Measurements from ENCODE around the gene OR1J1. TPM values are rescaled to one million over a fixed set of nuclear protein-coding genes. Genes with fewer than 3 reads are reported as not detected.

Gene OR1J1
- total RNA-seq, 1 experiment from 2014 or later: not detected

DNA sequence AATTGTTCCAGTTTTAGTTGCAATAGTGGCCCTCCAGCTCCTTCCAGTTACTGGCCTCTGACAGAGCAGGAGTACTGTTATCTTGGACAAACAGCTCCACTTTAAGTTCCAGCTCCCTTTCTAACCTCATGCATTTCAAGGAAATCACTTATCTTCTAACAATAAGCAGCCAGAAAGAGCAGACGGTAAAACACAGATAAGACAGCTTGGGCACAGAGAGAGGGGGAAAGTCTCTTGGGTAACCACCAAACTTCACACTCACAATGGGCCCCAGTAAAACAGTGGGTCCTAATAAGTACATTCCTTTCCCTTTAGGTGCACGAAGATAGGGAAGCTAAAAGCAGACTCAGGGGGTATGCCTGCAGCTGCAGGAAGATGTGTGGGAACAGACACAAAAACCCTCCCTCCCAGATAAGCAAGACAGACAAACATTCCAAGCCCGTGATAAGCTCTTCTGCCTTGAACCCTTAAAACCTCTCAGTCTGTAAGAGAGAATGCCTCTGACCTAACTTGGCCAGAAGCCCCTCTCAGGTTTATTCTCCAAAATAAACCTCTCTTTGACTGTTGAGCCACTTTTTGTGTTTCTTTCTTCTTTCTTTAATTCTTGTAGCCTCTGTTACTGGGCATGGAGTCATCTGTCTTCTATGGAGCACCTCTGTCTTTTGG is 30.8 kb downstream of the OR1J1 start:
- DNase-seq (ENCODE audit: low spot score): no peak
- in situ Hi-C loops (cut with HindIII; ENCODE audit: low sequenced_read_pairs): no loop called here

DNA sequence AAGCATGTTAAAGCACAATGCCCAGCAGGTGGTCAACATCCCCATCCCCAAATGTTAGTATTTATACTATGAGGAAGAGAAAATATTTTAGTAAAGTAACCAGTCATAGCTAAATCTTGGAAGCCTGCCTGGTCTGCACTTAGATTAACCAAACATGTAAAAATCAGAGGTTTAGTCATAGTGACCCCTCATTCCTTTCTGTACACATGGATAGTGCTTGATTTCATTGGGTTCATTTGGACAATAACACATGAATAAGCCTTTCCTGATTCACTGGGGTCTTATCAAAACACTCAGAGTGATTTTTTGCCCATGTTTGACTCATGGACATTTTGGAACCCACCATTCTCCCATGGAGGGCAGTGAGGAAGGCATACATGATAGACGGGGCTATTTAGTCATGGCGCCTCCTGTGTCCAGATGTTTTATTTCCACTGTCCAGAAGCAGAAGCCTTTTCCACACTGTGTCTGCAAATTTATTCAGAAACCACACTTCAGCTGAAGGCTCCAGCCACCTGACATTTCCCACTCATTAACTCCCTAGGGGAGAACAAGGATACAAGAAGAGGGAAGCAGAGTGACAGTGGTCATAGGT is 32.5 kb downstream of the OR1J1 start:
- DNase-seq (ENCODE audit: low spot score): no peak
- in situ Hi-C loops (cut with HindIII; ENCODE audit: low sequenced_read_pairs): no loop called here

DNA sequence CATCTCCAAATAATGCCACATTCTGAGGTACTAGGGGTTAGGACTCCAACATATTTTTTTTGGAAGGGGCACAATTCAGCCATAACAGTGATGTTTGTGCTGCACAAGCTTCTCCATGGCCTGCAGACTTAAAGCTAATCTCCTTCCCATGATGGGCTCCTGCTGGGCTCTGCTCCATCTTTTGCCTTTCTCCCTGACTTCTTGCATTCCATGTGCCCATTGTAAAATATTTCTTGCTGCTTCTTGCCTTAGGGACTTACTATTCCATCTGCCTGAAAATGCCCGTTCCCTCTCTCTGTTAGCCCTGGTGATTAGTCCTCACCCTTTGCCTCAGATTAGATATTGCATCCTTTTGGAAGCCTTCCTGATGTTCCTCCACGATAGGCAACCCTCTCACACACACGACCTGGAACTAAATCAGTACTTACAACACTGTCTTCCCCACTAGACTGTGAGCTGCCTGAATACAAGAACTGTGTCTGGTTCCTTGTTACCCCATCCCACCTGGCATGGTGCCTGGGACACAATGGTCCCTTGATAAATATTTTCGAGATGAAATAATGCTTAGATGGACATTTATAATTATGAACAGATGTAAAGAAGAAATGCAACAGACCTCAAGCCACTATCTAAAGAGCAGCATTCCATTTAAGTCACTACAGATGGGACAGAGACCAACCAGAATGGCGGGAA is 33.5 kb downstream of the OR1J1 start:
- in situ Hi-C loops (cut with HindIII; ENCODE audit: low sequenced_read_pairs): no loop called here
- DNase-seq (ENCODE audit: low spot score): no peak

DNA sequence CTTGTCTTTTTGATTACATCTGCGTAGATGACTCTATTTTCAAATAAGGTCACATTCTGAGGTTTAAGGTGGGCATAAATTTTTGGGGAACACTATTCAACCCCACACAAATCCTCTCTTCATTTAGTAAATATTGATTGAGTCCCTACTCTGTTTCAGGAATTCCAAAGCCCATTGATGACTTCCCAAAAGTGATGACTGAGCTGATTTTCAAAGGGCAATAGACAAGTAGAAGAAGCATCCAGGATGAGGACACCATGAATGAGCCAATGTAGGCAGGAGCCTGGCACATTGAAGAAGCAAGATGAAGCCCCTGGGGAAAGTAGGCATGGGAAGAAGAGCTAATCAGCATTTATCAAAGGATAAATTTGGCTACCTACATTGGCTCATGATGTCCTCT is 35.2 kb downstream of the OR1J1 start:
- in situ Hi-C loops (cut with HindIII; ENCODE audit: low sequenced_read_pairs): no loop called here
- no peak for DNase-seq (ENCODE audit: low spot score)

Other genes with a start within 250 kb of the OR1J1 start
- 23.9 and 34.8 TPM in 2 replicates for gene LHX6, start 249.0 kb downstream of the OR1J1 start, total RNA-seq (2014; rRNA removed; shearing (Covaris generic))
- gene RBM18, start 213.1 kb downstream of the OR1J1 start, total RNA-seq (2014; rRNA removed; shearing (Covaris generic)): 15.7 and 22.4 TPM in 2 replicates
- 36.3 and 88.6 TPM in 2 replicates for gene MRRF, start 213.0 kb downstream of the OR1J1 start, total RNA-seq (2014; rRNA removed; shearing (Covaris generic))
- gene PTGS1, start 106.9 kb downstream of the OR1J1 start, total RNA-seq (2014; rRNA removed; shearing (Covaris generic)): not detected in 2 replicates
- not detected in 2 replicates for gene OR1J2, start 32.9 kb upstream of the OR1J1 start, total RNA-seq (2014; rRNA removed; shearing (Covaris generic))
- gene OR1J4, start 41.2 kb upstream of the OR1J1 start, total RNA-seq (2014; rRNA removed; shearing (Covaris generic)): not detected in 2 replicates
- not detected in 2 replicates for gene OR1N1, start 49.4 kb upstream of the OR1J1 start, total RNA-seq (2014; rRNA removed; shearing (Covaris generic))
- gene OR1N2, start 75.2 kb upstream of the OR1J1 start, total RNA-seq (2014; rRNA removed; shearing (Covaris generic)): not detected in 2 replicates
- gene OR1L8, start 105.5 kb upstream of the OR1J1 start, total RNA-seq (2014; rRNA removed; shearing (Covaris generic)): not detected in 2 replicates
- gene OR1Q1, start 136.8 kb upstream of the OR1J1 start, total RNA-seq (2014; rRNA removed; shearing (Covaris generic)): not detected in 2 replicates
- gene OR1B1, start 179.7 kb upstream of the OR1J1 start, total RNA-seq (2014; rRNA removed; shearing (Covaris generic)): not detected in 2 replicates
- not detected in 2 replicates for gene OR1L1, start 183.8 kb upstream of the OR1J1 start, total RNA-seq (2014; rRNA removed; shearing (Covaris generic))
- gene OR1L3, start 197.2 kb upstream of the OR1J1 start, total RNA-seq (2014; rRNA removed; shearing (Covaris generic)): not detected in 2 replicates
- gene OR1L4, start 246.1 kb upstream of the OR1J1 start, total RNA-seq (2014; rRNA removed; shearing (Covaris generic)): not detected in 2 replicates

Measured in G401 (cell line).